Activated CD8-positive, alpha-beta T cell treated with anti-CD3 and anti-CD28 coated beads for 36 hours (primary cell): ENCODE results near the gene TMEM237. TPM values are rescaled to one million over a fixed set of nuclear protein-coding genes. Genes with fewer than 3 reads are reported as not detected.

Experiments used
- ATAC-seq: fragments of 200-7000 bp; cut with Tn5 transposase; one replicate; pipeline ENCODE4 v1.10.0; 2021; ENCODE audit warnings: mild to moderate bottlenecking, moderate library complexity
- CTCF ChIA-PET: fragments of 350-600 bp; sonication (Branson Sonifier 250); formaldehyde crosslinking; loops from one replicate; lab custom pipeline; 2021; ENCODE audit warnings: antibody characterized with exemption; lab: Charles Lee
- POLR2A ChIA-PET: fragments of 350-600 bp; sonication (Branson Sonifier 250); formaldehyde crosslinking; loops from one replicate; lab custom pipeline; 2021; ENCODE audit warnings: antibody characterized with exemption; lab: Charles Lee
- DNase-seq: peaks from one replicate; pipeline ENCODE4 v3.0.0-alpha.2; 2020
- H3K27ac Mint-ChIP-seq: one replicate; pipeline ENCODE4 v1.8.0; 2021; ENCODE audit warnings: mild to moderate bottlenecking, mixed read lengths
- H3K27me3 Mint-ChIP-seq: one replicate; pipeline ENCODE4 v1.8.0; 2021; ENCODE audit warnings: mixed read lengths
- H3K36me3 Mint-ChIP-seq: one replicate; pipeline ENCODE4 v1.8.0; 2021; ENCODE audit warnings: low read depth, mixed read lengths
- H3K4me1 Mint-ChIP-seq: one replicate; pipeline ENCODE4 v1.8.0; 2021; ENCODE audit warnings: low read depth, mixed read lengths
- H3K4me3 Mint-ChIP-seq: one replicate; pipeline ENCODE4 v1.8.0; 2021; ENCODE audit warnings: mild to moderate bottlenecking, moderate library complexity, mixed read lengths
- H3K9me3 Mint-ChIP-seq: one replicate; pipeline ENCODE4 v1.8.0; 2021; ENCODE audit warnings: mixed read lengths
- intact Hi-C: fragments of 100-400 bp; cut with micrococcal nuclease; formaldehyde crosslinking; loops from one replicate; pipeline ENCODE4 v1.10.0; 2022
- total RNA-seq, 2 experiments: library from RNA; stranded (reverse); gene quantifications; one replicate each; pipeline ENCODE4 v1.2.3, GENCODE V29; 2021
- TF ChIP-seq, protein P1 (sequence below): fragments of 200-600 bp; IDR thresholded peaks from one replicate; pipeline ENCODE4 v1.8.0; 2022; ENCODE audit warnings: antibody characterized with exemption, mild to moderate bottlenecking

TMEM237 gene
- total RNA-seq, 2 experiments from 2014 or later = 14.3 to 16.3 TPM

DNA sequence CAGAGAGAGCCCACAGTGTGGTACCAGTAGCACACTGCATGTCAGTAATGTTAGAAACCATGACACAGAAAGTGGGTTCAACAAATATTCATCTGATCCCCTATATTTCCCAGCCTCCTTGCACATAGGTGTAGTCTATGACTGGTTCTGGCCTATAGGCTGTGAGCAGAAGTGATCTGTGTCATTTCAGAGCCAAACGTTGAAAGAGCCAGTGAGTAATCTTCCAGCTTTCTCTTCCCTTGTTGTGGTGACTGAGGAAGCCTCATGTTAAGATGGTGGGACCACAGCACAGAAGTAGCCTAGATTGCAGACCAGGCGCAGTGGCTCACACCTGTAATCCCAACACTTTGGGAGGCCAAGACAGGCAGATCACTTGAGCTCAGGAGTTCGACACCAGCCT, 4.1 kb downstream of the TMEM237 start:
- DNase-seq (peak; percentile 10), ATAC-seq (peak; percentile 11)
- Mint-ChIP-seq H3K4me1 (peaks cover 11% of the 10 kb centered on the region), H3K36me3 (peaks cover 8% of the 10 kb centered on the region), H3K4me3 (no peak overlapping the region), H3K27me3 (no peaks in the 10 kb centered on the region), H3K27ac (no peak overlapping the region), H3K9me3 (no peaks in the 10 kb centered on the region)
- intact Hi-C loops = no loop called here
- ChIA-PET CTCF (no interaction called here), POLR2A (interaction anchor here (0.6 to 1.4 kb wide), 2 partner anchors 34 to 187 kb away, joined by 4 read pairs; partner anchors contain the start of genes STRADB and TRAK2)
- TF ChIP-seq, protein P1, sequence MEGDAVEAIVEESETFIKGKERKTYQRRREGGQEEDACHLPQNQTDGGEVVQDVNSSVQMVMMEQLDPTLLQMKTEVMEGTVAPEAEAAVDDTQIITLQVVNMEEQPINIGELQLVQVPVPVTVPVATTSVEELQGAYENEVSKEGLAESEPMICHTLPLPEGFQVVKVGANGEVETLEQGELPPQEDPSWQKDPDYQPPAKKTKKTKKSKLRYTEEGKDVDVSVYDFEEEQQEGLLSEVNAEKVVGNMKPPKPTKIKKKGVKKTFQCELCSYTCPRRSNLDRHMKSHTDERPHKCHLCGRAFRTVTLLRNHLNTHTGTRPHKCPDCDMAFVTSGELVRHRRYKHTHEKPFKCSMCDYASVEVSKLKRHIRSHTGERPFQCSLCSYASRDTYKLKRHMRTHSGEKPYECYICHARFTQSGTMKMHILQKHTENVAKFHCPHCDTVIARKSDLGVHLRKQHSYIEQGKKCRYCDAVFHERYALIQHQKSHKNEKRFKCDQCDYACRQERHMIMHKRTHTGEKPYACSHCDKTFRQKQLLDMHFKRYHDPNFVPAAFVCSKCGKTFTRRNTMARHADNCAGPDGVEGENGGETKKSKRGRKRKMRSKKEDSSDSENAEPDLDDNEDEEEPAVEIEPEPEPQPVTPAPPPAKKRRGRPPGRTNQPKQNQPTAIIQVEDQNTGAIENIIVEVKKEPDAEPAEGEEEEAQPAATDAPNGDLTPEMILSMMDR = no peak

DNA sequence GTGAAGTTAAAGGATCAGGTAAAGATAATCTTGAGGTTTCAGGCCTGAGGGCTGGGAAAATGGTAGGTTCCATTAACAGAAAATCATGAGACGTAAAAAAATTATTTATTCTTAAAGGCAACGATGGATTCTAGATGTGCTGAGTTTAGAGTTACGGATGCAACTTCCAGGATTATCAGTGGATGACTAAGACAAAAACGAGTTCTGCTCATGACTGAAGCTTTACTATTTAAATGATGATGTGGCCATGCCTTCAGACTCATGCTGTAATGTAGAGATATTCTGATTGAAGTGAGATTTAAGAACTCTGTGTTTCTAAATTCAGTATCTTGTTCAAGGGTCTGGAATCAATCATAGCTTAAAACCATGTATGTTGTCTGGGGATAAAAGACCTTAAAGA, 5.0 kb downstream of the TMEM237 start:
- H3K27me3 Mint-ChIP-seq = no peaks in the 10 kb centered on the region
- peaks cover 13% of the 10 kb centered on the region for H3K36me3 Mint-ChIP-seq
- H3K4me1 Mint-ChIP-seq = peaks cover 6% of the 10 kb centered on the region
- ChIA-PET POLR2A (no interaction called here), CTCF (no interaction called here)
- H3K27ac Mint-ChIP-seq = no peak overlapping the region
- DNase-seq = no peak
- ATAC-seq = no peak
- no peak overlapping the region for H3K4me3 Mint-ChIP-seq
- H3K9me3 Mint-ChIP-seq = no peaks in the 10 kb centered on the region
- TF ChIP-seq, protein P1 = no peak
- intact Hi-C loops = no loop called here

DNA sequence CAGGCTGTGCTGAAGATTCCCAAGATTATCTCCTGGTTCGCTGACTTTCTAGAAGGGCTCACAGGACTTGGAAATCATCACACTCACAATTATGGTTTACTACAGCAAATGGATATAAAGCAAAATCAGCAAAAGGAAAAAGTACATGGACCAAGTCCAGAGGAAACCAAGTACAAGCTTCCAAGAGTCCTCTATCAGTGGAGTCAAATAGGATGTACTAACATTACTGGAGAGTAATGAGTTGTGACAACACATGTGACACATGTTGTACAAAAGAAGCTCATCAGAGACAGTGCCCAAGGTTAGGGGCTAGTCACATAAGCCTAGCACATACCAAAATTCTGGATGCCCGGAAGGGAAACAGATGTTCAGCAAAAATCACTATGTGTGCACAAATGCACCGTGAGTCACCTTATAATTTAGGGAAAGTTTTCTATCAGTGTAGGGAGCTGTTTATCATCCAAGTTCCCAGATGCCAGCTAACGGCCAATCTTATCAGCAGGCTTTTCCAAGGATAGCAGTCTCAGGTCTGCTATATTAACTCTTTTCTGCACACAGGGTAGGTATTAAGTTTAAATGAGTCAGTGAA, 9.5 kb downstream of the TMEM237 start:
- ATAC-seq (no peak), DNase-seq (no peak)
- Mint-ChIP-seq H3K4me3 (no peak overlapping the region), H3K27ac (no peak overlapping the region), H3K27me3 (no peaks in the 10 kb centered on the region), H3K9me3 (no peaks in the 10 kb centered on the region), H3K4me1 (no peaks in the 10 kb centered on the region), H3K36me3 (peaks cover 23% of the 10 kb centered on the region)
- TF ChIP-seq, protein P1 = no peak
- POLR2A ChIA-PET = interaction anchor here (1.2 kb wide), 1 partner anchor 9 kb away, joined by 3 read pairs; the partner anchor contains the start of gene TMEM237
- intact Hi-C loops = no loop called here
- CTCF ChIA-PET = no interaction called here

DNA sequence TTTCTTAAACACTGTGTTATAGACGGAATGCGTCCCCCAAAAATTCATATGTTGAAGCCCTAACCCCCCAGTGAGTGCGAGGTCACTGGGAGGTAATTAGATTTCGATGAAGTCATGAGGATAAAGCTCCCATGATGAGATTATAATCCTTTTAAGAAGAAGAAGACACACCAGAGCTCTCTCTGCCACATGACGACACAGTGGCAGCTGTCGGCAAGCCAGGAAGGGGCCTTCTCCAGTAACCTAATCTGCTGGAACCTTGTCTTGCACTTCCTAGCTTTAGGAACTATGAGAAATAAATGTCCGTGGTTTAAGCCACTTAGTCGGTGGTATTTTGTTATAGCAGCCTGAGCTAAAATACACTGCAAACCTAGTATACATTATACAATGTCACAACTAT, 12.3 kb downstream of the TMEM237 start:
- CTCF ChIA-PET = interaction anchor here (1.3 kb wide), 1 partner anchor 190 kb away, joined by 3 read pairs; no protein-coding TSS in a partner anchor
- TF ChIP-seq, protein P1 = no peak
- Mint-ChIP-seq H3K27me3 (no peaks in the 10 kb centered on the region), H3K36me3 (peaks cover 23% of the 10 kb centered on the region), H3K9me3 (no peaks in the 10 kb centered on the region), H3K27ac (no peak overlapping the region), H3K4me3 (no peak overlapping the region), H3K4me1 (no peaks in the 10 kb centered on the region)
- ATAC-seq (no peak), DNase-seq (no peak)
- intact Hi-C loops = no loop called here
- POLR2A ChIA-PET = interaction anchor here (0.9 to 1.2 kb wide), 2 partner anchors 11 to 180 kb away, joined by 3 read pairs; partner anchors contain the start of genes STRADB and TRAK2

DNA sequence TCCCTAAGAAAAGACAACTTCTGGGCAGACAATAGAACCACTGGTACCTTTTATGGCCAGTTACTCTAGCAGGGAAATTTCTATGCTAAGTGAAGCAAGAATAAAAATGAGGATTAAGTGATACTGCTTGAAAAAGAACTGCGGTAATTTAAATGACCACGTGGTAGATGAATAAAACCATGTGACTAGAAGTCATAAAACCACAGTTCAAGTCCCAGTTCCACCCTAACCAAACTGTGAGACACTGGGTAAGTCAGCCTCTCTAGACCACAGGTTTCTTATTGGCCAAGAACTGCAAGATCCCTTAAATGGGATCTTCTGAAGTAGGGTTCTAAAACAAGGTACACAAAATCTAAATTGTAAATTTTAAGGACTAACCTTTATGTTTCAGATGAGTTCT, 12.7 kb downstream of the TMEM237 start:
- H3K27me3 Mint-ChIP-seq = no peaks in the 10 kb centered on the region
- H3K4me3 Mint-ChIP-seq = no peak overlapping the region
- no peak overlapping the region for H3K27ac Mint-ChIP-seq
- TF ChIP-seq, protein P1 = no peak
- ChIA-PET POLR2A (interaction anchor here (0.9 to 1.2 kb wide), 2 partner anchors 10 to 179 kb away, joined by 3 read pairs; partner anchors contain the start of genes STRADB and TRAK2), CTCF (no interaction called here)
- DNase-seq (no peak), ATAC-seq (no peak)
- H3K4me1 Mint-ChIP-seq = no peaks in the 10 kb centered on the region
- intact Hi-C loops = no loop called here
- H3K36me3 Mint-ChIP-seq = peaks cover 23% of the 10 kb centered on the region
- H3K9me3 Mint-ChIP-seq = no peaks in the 10 kb centered on the region
